GM23338 (cell line): ENCODE results near the gene SENP6. TPM values are rescaled to one million over a fixed set of nuclear protein-coding genes. Genes with fewer than 3 reads are reported as not detected.

Experiments
- ATAC-seq: fragments of 200-7000 bp; cut with Tn5 transposase; 3 replicates; pipeline ENCODE4 v1.9.1; 2020
- DNase-seq: peaks from one replicate; pipeline ENCODE4 v3.0.0-alpha.2; 2015; ENCODE audit warnings: low spot score
- H2AFZ ChIP-seq: fragments of 200-600 bp; sonication (generic); 2 replicates; pipeline ENCODE4 v1.8.0; 2016; ENCODE audit warnings: antibody characterized with exemption, mild to moderate bottlenecking, moderate library complexity
- H3F3A ChIP-seq: fragments of 200-600 bp; sonication (generic); replicated peaks from 2 replicates; pipeline ENCODE4 v1.8.0; 2017; ENCODE audit warnings: antibody characterized with exemption, mixed run types, low read depth
- H3K27ac ChIP-seq: fragments of 200-600 bp; sonication (generic); 2 replicates; pipeline ENCODE4 v1.6.1; 2016; ENCODE audit warnings: low read depth
- H3K27me3 ChIP-seq: fragments of 200-600 bp; sonication (generic); 2 replicates; pipeline ENCODE4 v1.8.0; 2016; ENCODE audit warnings: mild to moderate bottlenecking, mixed run types, moderate library complexity; ENCODE audit not compliant: insufficient read depth
- H3K36me3 ChIP-seq: fragments of 200-600 bp; sonication (generic); 2 replicates; pipeline ENCODE4 v1.8.0; 2016; ENCODE audit warnings: mild to moderate bottlenecking; ENCODE audit not compliant: insufficient read depth
- H3K4me1 ChIP-seq: fragments of 200-600 bp; sonication (generic); 2 replicates; pipeline ENCODE4 v1.8.0; 2016; ENCODE audit warnings: mild to moderate bottlenecking, moderate library complexity; ENCODE audit not compliant: insufficient read depth
- H3K4me2 ChIP-seq: fragments of 200-600 bp; sonication (generic); 2 replicates; pipeline ENCODE4 v1.7.1; 2017; ENCODE audit warnings: mixed run types
- H3K4me3 ChIP-seq: fragments of 200-600 bp; sonication (generic); 2 replicates; pipeline ENCODE4 v1.6.1; 2016; ENCODE audit warnings: mixed run types
- H3K79me2 ChIP-seq: fragments of 200-600 bp; sonication (generic); replicated peaks from 2 replicates; pipeline ENCODE4 v1.8.0; 2017; ENCODE audit warnings: mild to moderate bottlenecking; ENCODE audit not compliant: insufficient read depth
- H3K9me2 ChIP-seq: fragments of 200-600 bp; sonication (generic); 2 replicates; pipeline ENCODE4 v1.8.0; 2017; ENCODE audit not compliant: insufficient read depth
- H4K20me1 ChIP-seq: fragments of 200-600 bp; sonication (generic); replicated peaks from 2 replicates; pipeline ENCODE4 v1.8.0; 2017; ENCODE audit warnings: mild to moderate bottlenecking; ENCODE audit not compliant: insufficient read depth
- H3K27ac Mint-ChIP-seq: 2 replicates; pipeline ENCODE4 v1.8.0; 2020; ENCODE audit warnings: inconsistent platforms, mild to moderate bottlenecking, moderate library complexity, mixed read lengths
- H3K27me3 Mint-ChIP-seq: 3 replicates; pipeline ENCODE4 v1.8.0; 2022; ENCODE audit warnings: low read depth, mild to moderate bottlenecking, moderate library complexity, mixed read lengths, inconsistent platforms; ENCODE audit not compliant: insufficient read depth, poor library complexity
- H3K36me3 Mint-ChIP-seq: 3 replicates; pipeline ENCODE4 v1.8.0; 2021; ENCODE audit warnings: low read depth, mild to moderate bottlenecking, inconsistent platforms, moderate library complexity, mixed read lengths
- H3K4me1 Mint-ChIP-seq: 3 replicates; pipeline ENCODE4 v1.8.0; 2020; ENCODE audit warnings: mild to moderate bottlenecking, inconsistent platforms, mixed read lengths
- H3K4me3 Mint-ChIP-seq: 3 replicates; pipeline ENCODE4 v1.8.0; 2021; ENCODE audit warnings: moderate library complexity, mild to moderate bottlenecking, inconsistent platforms, mixed read lengths
- H3K9me3 Mint-ChIP-seq: 3 replicates; pipeline ENCODE4 v1.8.0; 2020; ENCODE audit warnings: moderate library complexity, mild to moderate bottlenecking, inconsistent platforms, mixed read lengths
- CREB1 ChIP-seq: fragments of 250-450 bp; sonication (Bioruptor Pico); IDR thresholded peaks from 2 replicates; pipeline ENCODE4 v1.5.0; 2020; ENCODE audit warnings: low read depth, mild to moderate bottlenecking, moderate library complexity
- ETS1 ChIP-seq: IDR thresholded peaks from 2 replicates; pipeline ENCODE4 v1.6.1; 2016; ENCODE audit warnings: antibody characterized with exemption
- EZH2 ChIP-seq: fragments of 200-600 bp; sonication (generic); IDR thresholded peaks from one replicate; pipeline ENCODE4 v1.8.0; 2017; ENCODE audit warnings: antibody characterized with exemption, mild to moderate bottlenecking, low read depth; ENCODE audit not compliant: unreplicated experiment
- EZH2phosphoT487 ChIP-seq: fragments of 200-600 bp; sonication (generic); IDR thresholded peaks from one replicate; pipeline ENCODE4 v1.8.1; 2018; ENCODE audit warnings: antibody characterized with exemption; ENCODE audit not compliant: unreplicated experiment
- JUNB ChIP-seq: IDR thresholded peaks from one replicate; pipeline ENCODE4 v1.6.1; 2016; ENCODE audit warnings: antibody characterized with exemption; ENCODE audit not compliant: unreplicated experiment
- NANOG ChIP-seq: IDR thresholded peaks from 2 replicates; pipeline ENCODE4 v1.6.1; 2016; ENCODE audit warnings: antibody characterized with exemption, borderline replicate concordance
- POLR2AphosphoS5 ChIP-seq: IDR thresholded peaks from 2 replicates; pipeline ENCODE4 v1.6.1; 2016; ENCODE audit warnings: antibody characterized with exemption, low read depth
- REST ChIP-seq: IDR thresholded peaks from one replicate; pipeline ENCODE4 v1.6.1; 2018; ENCODE audit warnings: antibody characterized with exemption; ENCODE audit not compliant: unreplicated experiment
- STAT1 ChIP-seq: IDR thresholded peaks from one replicate; pipeline ENCODE4 v1.6.1; 2016; ENCODE audit warnings: antibody characterized with exemption; ENCODE audit not compliant: unreplicated experiment
- ZNF331 ChIP-seq: fragments of 250-450 bp; sonication (Bioruptor Pico); IDR thresholded peaks from 2 replicates; pipeline ENCODE4 v1.5.0; 2020; ENCODE audit warnings: low read depth, mild to moderate bottlenecking, moderate library complexity
- polyA plus RNA-seq: library from polyadenylated mRNA; unstranded; fragments of >200 nt; fragmentation: Nextera tagmentation; extraction: Ambion mirVana; gene quantifications from 2 replicates; pipeline ENCODE4 v1.2.1, GENCODE V29; 2016
- total RNA-seq: library from RNA; depleted of rRNA; stranded (reverse); fragments of >200 nt; shearing (Covaris generic); gene quantifications from 2 replicates; pipeline ENCODE4 v1.2.3, GENCODE V29; 2014

The SENP6 gene
- total and polyA plus RNA-seq, 2 experiments from 2014 or later: 66.6 to 114 TPM

- TF ChIP-seq ETS1 (no peak), ZNF331 (no peak), CREB1 (CRISPR knock-in tag) (no peak), NANOG (no peak), STAT1 (no peak), REST (no peak), POLR2AphosphoS5 (no peak), EZH2 (no peak), EZH2phosphoT487 (no peak)
These were observed 156.4 kb downstream of the SENP6 start (continued) for GRCh38 chr6:75758061-75758460.

- H3K27ac Mint-ChIP-seq: peak overlapping the region; percentile 41; the same call in 1 of the 2 replicates
- Histone ChIP-seq H3K79me2 (peaks cover 4% of the 10 kb centered on the region), H3K4me2 (no peak overlapping the region), H3K4me3 (no peak overlapping the region), H3K27me3 (no peaks in the 10 kb centered on the region), H3K27ac (no peak overlapping the region), H3F3A (no peaks in the 10 kb centered on the region), H3K9me2 (no peaks in the 10 kb centered on the region), H2AFZ (no peak overlapping the region), H4K20me1 (peaks cover 12% of the 10 kb centered on the region), H3K36me3 (no peaks in the 10 kb centered on the region), H3K4me1 (peaks cover 6% of the 10 kb centered on the region; the same call in 1 of the 2 replicates)
- peak; percentile 8 for DNase-seq
- peaks cover 2% of the 10 kb centered on the region for H3K27me3 Mint-ChIP-seq
- peaks cover 11% of the 10 kb centered on the region for H3K4me1 Mint-ChIP-seq
- ATAC-seq: peak; percentile 74
- no peaks in the 10 kb centered on the region for H3K36me3 Mint-ChIP-seq
- no peaks in the 10 kb centered on the region for H3K9me3 Mint-ChIP-seq
- no peak overlapping the region for H3K4me3 Mint-ChIP-seq
- TF ChIP-seq JUNB (no peak), STAT1 (no peak), REST (no peak), ZNF331 (no peak), EZH2phosphoT487 (no peak), ETS1 (no peak), NANOG (no peak)
These were observed 157.5 kb downstream of the SENP6 start for GRCh38 chr6:75759207-75759606.
